GM12878 (cell line): Measurements from ENCODE around the gene TSR1. TPM values are rescaled to one million over a fixed set of nuclear protein-coding genes. Genes with fewer than 3 reads are reported as not detected.

Source experiments
- ATAC-seq: fragments of 200-7000 bp; cut with Tn5 transposase; 3 replicates; pipeline ENCODE4 v1.9.1; 2020; ENCODE audit warnings: mild to moderate bottlenecking, moderate library complexity
- BruUV-seq: library from RNA; stranded (reverse); fragments of 400-500 nt; replicated peaks from 2 replicates; lab custom pipeline; 2021; lab: Mats Ljungman, UMichigan
- CTCF ChIA-PET: fragments of 300-600 bp; sonication (Branson Sonifier 250); formaldehyde crosslinking; extraction: SDS; loops from one replicate; lab custom pipeline; 2021; ENCODE audit warnings: inconsistent platforms; lab: Yijun Ruan, JAX
- POLR2A ChIA-PET: fragments of 350-600 bp; formaldehyde crosslinking; extraction: SDS; loops from one replicate; lab custom pipeline; 2021; ENCODE audit warnings: inconsistent platforms; lab: Charles Lee
- RAD21 ChIA-PET: fragments of 300-600 bp; sonication (Branson Sonifier 250); formaldehyde crosslinking; loops from one replicate; lab custom pipeline; 2023; ENCODE audit warnings: antibody characterized with exemption; ENCODE audit not compliant: unreplicated experiment; lab: Charles Lee
- SMC1A ChIA-PET: fragments of 300-600 bp; sonication (Branson Sonifier 250); formaldehyde crosslinking; loops from one replicate; lab custom pipeline; 2023; ENCODE audit not compliant: unreplicated experiment, uncharacterized antibody; lab: Charles Lee
- DNase-seq: peaks from one replicate; pipeline ENCODE4 v3.0.0-alpha.2; 2011; ENCODE audit warnings: low read depth, low spot score
- FAIRE-seq: peaks from 3 replicates; lab custom pipeline; 2011; peaks lifted over from hg19 to GRCh38; lab: Jason Lieb, UNC
- H2AFZ ChIP-seq: 2 replicates; pipeline ENCODE4 v1.6.0; 2011; ENCODE audit warnings: low read depth, low read length, control low read depth; ENCODE audit not compliant: control insufficient read depth
- H3K27ac ChIP-seq: 2 replicates; pipeline ENCODE4 v1.5.1; 2011; ENCODE audit warnings: control low read depth; ENCODE audit not compliant: control insufficient read depth, insufficient read depth
- H3K27me3 ChIP-seq, 2 experiments: replicated peaks in 1 of 2; 2 replicates each; pipeline versions ENCODE4 v1.6.0 to v1.6.1; 2011; ENCODE audit warnings: low read length in 1 of 2; ENCODE audit not compliant: control insufficient read depth in 2 of 2, insufficient read depth in 2 of 2
- H3K36me3 ChIP-seq, 2 experiments: 2 replicates each; pipeline ENCODE4 v1.5.1; 2011; ENCODE audit warnings: low read length in 1 of 2; ENCODE audit not compliant: control insufficient read depth in 2 of 2, insufficient read depth in 2 of 2
- H3K4me1 ChIP-seq: 2 replicates; pipeline ENCODE4 v1.6.1; 2011; ENCODE audit warnings: mild to moderate bottlenecking, low read length, moderate library complexity, mixed read lengths; ENCODE audit not compliant: control insufficient read depth, insufficient read depth
- H3K4me2 ChIP-seq: 2 replicates; pipeline ENCODE4 v1.6.0; 2011; ENCODE audit warnings: control low read depth; ENCODE audit not compliant: control insufficient read depth, insufficient read depth
- H3K4me3 ChIP-seq: fragments of 200-600 bp; sonication (generic); 2 replicates; pipeline ENCODE4 v1.5.1; 2016
- H3K79me2 ChIP-seq: 2 replicates; pipeline ENCODE4 v1.6.0; 2011; ENCODE audit warnings: low read length; ENCODE audit not compliant: control insufficient read depth, insufficient read depth
- H3K9ac ChIP-seq: 2 replicates; pipeline ENCODE4 v1.8.0; 2011; ENCODE audit warnings: low read length, control low read depth, mixed read lengths; ENCODE audit not compliant: control insufficient read depth, insufficient read depth
- H3K9me3 ChIP-seq: replicated peaks from 3 replicates; pipeline ENCODE4 v1.5.1; 2011; ENCODE audit warnings: mild to moderate bottlenecking, low read length; ENCODE audit not compliant: control insufficient read depth, insufficient read depth
- H4K20me1 ChIP-seq: 2 replicates; pipeline ENCODE4 v1.6.0; 2011; ENCODE audit not compliant: control insufficient read depth, insufficient read depth
- GATAD2B ChIP-seq: fragments of 450-650 bp; conservative IDR thresholded peaks from 2 replicates; pipeline ENCODE4 v1.6.1; 2017; ENCODE audit warnings: low read depth, mild to moderate bottlenecking, moderate library complexity
- SMC3 ChIP-seq: IDR thresholded peaks from 2 replicates; pipeline ENCODE4 v1.6.1; 2011; ENCODE audit warnings: low read length, improper control_type of control experiment, borderline replicate concordance
- TCF12 ChIP-seq: IDR thresholded peaks from 2 replicates; pipeline ENCODE4 v1.6.1; 2011; ENCODE audit warnings: low read depth, mild to moderate bottlenecking, low read length
- WGBS: methylation state at CpG from one replicate; pipeline ENCODE4 v1.1.6; 2016; ENCODE audit warnings: low lambda C conversion rate; ENCODE audit not compliant: insufficient replicate concordance, insufficient coverage; ENCODE audit errors: missing lambda C conversion rate; 5-methylcytosine and 5-hydroxymethylcytosine counted together
- in situ Hi-C: fragments of 300-500 bp; cut with MboI; formaldehyde crosslinking; loops from 9 replicates; pipeline ENCODE4 v1.14.3; 2018; ENCODE audit warnings: mixed read lengths
- intact Hi-C: fragments of 100-400 bp; cut with micrococcal nuclease; formaldehyde crosslinking; loops from one replicate; pipeline ENCODE4 v1.14.2; 2022; ENCODE audit not compliant: unreplicated experiment
- polyA plus RNA-seq, 11 experiments: library from polyadenylated mRNA; depleted of rRNA in 4 of 11; unstranded in 6 of 11; stranded (reverse) in 5 of 11; fragments of >200 nt; fragmentation: Nextera tagmentation in 4 of 11; fragmentation: Illumina TruSeq in 1 of 11; extraction: Ambion mirVana in 4 of 11; extraction: Trizol in 1 of 11; gene quantifications; 1 replicate in 1 of 11; 2 replicates in 10 of 11; pipeline versions ENCODE4 v1.2.1 to v1.2.3, GENCODE V29; 2011 to 2016; ENCODE audit warnings: inconsistent platforms in 2 of 11, missing spikeins in 2 of 11, low read depth in 1 of 11
- total RNA-seq, 4 experiments: library from RNA; depleted of rRNA in 3 of 4; stranded (reverse); fragments of >200 nt in 3 of 4; fragmentation: Illumina TruSeq in 1 of 4; extraction: Trizol in 1 of 4; gene quantifications; 2 replicates each; pipeline versions ENCODE4 v1.2.1 to v1.2.3, GENCODE V29; 2013 to 2021
- TF ChIP-seq, protein P1 (sequence below): IDR thresholded peaks from 2 replicates; pipeline ENCODE4 v1.6.1; 2012; ENCODE audit warnings: low read depth, low read length, improper control_type of control experiment
- TF ChIP-seq, protein P2 (sequence below): IDR thresholded peaks from 2 replicates; pipeline ENCODE4 v1.6.1; 2012; ENCODE audit warnings: low read depth, low read length, improper control_type of control experiment

Gene TSR1
- total and polyA plus RNA-seq, 10 of the 15 experiments (the other 5 are each of a cell fraction or from before 2014, with no cell fraction given) = 14.7 to 100 (median 46.9) TPM

DNA sequence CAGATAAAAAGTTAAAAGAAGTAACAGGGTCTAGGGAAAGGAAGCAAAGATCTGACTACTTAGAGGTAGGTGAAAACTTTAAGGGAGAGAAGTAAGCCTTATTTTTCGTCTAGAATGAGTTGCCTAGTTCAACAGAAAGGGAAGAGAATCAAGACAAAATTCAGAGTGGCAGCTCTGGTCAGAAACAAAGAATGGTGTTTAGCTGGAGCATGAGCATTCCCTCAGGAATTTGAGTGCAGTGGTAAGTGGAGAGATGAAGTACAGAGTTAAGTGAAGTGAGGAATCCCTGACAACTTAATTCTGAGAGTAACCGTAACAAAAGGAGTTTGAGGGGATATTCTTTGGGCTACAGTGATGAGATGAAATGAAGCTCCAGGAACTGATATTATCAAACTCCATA lies 44.2 kb downstream of the TSR1 start:
- no peak overlapping the region for H3K4me2 ChIP-seq
- no peaks in the 10 kb centered on the region; the same call in 1 of the 3 replicates for H3K9me3 ChIP-seq
- H3K9ac ChIP-seq = no peak overlapping the region
- no peak overlapping the region for H3K27ac ChIP-seq
- H4K20me1 ChIP-seq = no peaks in the 10 kb centered on the region
- H3K36me3 ChIP-seq = peaks cover 4 to 23% of the 10 kb centered on the region in 2 experiments
- BruUV-seq = no TSS peak
- ChIA-PET CTCF (no interaction called here), RAD21 (no interaction called here), SMC1A (interaction anchor here (1.0 to 1.1 kb wide), 4 partner anchors 9 to 44 kb away, joined by 3 read pairs; partner anchors contain the start of gene TSR1), POLR2A (interaction anchor here (0.6 to 1.0 kb wide), 2 partner anchors 34 to 123 kb away, joined by 3 to 5 read pairs; no protein-coding TSS in a partner anchor)
- H3K4me1 ChIP-seq = peaks cover 19% of the 10 kb centered on the region
- no peak for DNase-seq
- no peak for FAIRE-seq
- 83% methylated on average over 2 of the region's 2 CpGs for WGBS
- in situ Hi-C loops = no loop called here
- H2AFZ ChIP-seq = no peak overlapping the region
- intact Hi-C loops = no loop called here
- H3K4me3 ChIP-seq = no peak overlapping the region
- TF ChIP-seq, protein P1, sequence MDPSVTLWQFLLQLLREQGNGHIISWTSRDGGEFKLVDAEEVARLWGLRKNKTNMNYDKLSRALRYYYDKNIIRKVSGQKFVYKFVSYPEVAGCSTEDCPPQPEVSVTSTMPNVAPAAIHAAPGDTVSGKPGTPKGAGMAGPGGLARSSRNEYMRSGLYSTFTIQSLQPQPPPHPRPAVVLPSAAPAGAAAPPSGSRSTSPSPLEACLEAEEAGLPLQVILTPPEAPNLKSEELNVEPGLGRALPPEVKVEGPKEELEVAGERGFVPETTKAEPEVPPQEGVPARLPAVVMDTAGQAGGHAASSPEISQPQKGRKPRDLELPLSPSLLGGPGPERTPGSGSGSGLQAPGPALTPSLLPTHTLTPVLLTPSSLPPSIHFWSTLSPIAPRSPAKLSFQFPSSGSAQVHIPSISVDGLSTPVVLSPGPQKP = no peak
- no peak for TF ChIP-seq GATAD2B
- TF ChIP-seq TCF12 = no peak
- no peak for TF ChIP-seq SMC3
- TF ChIP-seq, protein P2, sequence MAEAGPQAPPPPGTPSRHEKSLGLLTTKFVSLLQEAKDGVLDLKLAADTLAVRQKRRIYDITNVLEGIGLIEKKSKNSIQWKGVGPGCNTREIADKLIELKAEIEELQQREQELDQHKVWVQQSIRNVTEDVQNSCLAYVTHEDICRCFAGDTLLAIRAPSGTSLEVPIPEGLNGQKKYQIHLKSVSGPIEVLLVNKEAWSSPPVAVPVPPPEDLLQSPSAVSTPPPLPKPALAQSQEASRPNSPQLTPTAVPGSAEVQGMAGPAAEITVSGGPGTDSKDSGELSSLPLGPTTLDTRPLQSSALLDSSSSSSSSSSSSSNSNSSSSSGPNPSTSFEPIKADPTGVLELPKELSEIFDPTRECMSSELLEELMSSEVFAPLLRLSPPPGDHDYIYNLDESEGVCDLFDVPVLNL = no peak
- ATAC-seq = no peak
- no peaks in the 10 kb centered on the region for H3K27me3 ChIP-seq
- peaks cover 6% of the 10 kb centered on the region for H3K79me2 ChIP-seq
